GM19467 (cell line): ENCODE results near the gene ZNF134.

Source experiments
- ATAC-seq: cut with Tn5 transposase; IDR thresholded peaks from one replicate; pipeline ENCODE4 v1.9.1; 2021; ENCODE audit warnings: mild to moderate bottlenecking, moderate library complexity; ENCODE audit not compliant: unreplicated experiment

ZNF134 gene

GRCh38 chr19:57637379-57637778 lies 23.3 kb downstream of the ZNF134 start:
- no peak for ATAC-seq

GRCh38 chr19:57641715-57642234 lies 27.7 kb downstream of the ZNF134 start:
- no peak for ATAC-seq

GRCh38 chr19:57642396-57643046 lies 28.5 kb downstream of the ZNF134 start:
- ATAC-seq: no peak

- ATAC-seq: no peak
These were observed 29.7 kb downstream of the ZNF134 start for GRCh38 chr19:57643734-57644133.

- ATAC-seq: no peak
These were observed 34.4 kb downstream of the ZNF134 start for GRCh38 chr19:57648331-57649003.

GRCh38 chr19:57651654-57651996 lies 37.6 kb downstream of the ZNF134 start:
- no peak for ATAC-seq

GRCh38 chr19:57653689-57654088 lies 39.6 kb downstream of the ZNF134 start:
- ATAC-seq: no peak

GRCh38 chr19:57655443-57655842 lies 41.4 kb downstream of the ZNF134 start:
- ATAC-seq: no peak

- ATAC-seq: no peak
These were observed 42.3 kb downstream of the ZNF134 start for GRCh38 chr19:57656346-57656745.

- ATAC-seq: no peak
These were observed 50.5 kb downstream of the ZNF134 start for GRCh38 chr19:57664269-57665127.

- no peak for ATAC-seq
These were observed 51.3 kb downstream of the ZNF134 start for GRCh38 chr19:57665261-57665806.

- ATAC-seq: no peak
These were observed 53.2 kb downstream of the ZNF134 start for GRCh38 chr19:57667228-57667627.

GRCh38 chr19:57668635-57669034 lies 54.6 kb downstream of the ZNF134 start, which contains the start of gene ZSCAN4:
TSS of gene ZSCAN4 (plus strand) at chr19:57668935. CDS start at chr19:57676146, 7,211 bp downstream.
- no peak for ATAC-seq

- ATAC-seq: no peak
These were observed 57.3 kb downstream of the ZNF134 start for GRCh38 chr19:57671124-57671895.

- no peak for ATAC-seq
These were observed 58.4 kb downstream of the ZNF134 start for GRCh38 chr19:57672466-57672865.
